ENCODE measurements around the gene SRSF5.

GRCh38 chr14:69780952-69781351 lies 14.0 kb downstream of the SRSF5 start:
- TF ChIP-seq POLR2A (IDR thresholded peaks at IDR 0.05) (no peak), CTCF (IDR thresholded peaks at IDR 0.05) (no peak), POLR2AphosphoS5 (IDR thresholded peaks at IDR 0.05) (no peak), EP300 (IDR thresholded peaks at IDR 0.05) (no peak)
